GM21528 (cell line): ENCODE data around the gene LRRC75B.

Experiments
- ATAC-seq: cut with Tn5 transposase; IDR thresholded peaks from one replicate; pipeline ENCODE4 v1.9.1; 2021; ENCODE audit warnings: mild to moderate bottlenecking, moderate library complexity; ENCODE audit not compliant: unreplicated experiment, low FRiP score

LRRC75B gene

GRCh38 chr22:24587948-24588347, 4.9 kb downstream of the LRRC75B start:
- no peak for ATAC-seq

GRCh38 chr22:24587251-24587650, 5.6 kb downstream of the LRRC75B start:
- ATAC-seq: no peak

DNA sequence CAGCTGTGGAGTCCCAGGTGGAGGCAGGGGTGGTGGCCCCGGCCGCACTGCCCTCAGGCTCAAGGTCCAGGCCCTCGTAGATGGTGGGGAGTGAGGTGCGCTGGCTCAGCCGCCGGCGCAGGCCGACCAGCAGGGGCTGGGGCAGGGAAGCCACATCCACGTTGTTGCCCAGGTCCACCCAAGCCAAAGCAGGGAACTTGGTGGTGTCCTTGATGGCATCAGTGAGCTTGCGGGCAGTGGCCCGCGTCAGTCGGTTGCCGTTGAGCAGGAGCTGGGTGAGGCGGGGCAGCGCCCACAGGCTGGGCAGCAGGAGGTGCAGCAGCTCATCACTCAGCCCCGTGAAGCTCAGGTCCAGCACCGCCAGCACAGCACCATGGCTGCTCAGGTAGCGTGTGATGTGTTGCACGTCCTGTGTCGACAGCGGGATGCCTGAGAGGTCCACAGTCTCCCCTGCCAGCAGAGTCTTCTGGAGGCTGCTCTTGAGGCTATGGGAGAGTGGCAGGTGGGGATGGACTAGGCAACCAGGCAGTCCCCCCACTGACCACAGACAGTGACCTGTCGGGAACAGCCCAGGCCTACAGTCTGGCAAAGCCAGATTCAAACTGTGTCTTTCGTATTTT, 6.8 kb downstream of the LRRC75B start:
- no peak for ATAC-seq

DNA sequence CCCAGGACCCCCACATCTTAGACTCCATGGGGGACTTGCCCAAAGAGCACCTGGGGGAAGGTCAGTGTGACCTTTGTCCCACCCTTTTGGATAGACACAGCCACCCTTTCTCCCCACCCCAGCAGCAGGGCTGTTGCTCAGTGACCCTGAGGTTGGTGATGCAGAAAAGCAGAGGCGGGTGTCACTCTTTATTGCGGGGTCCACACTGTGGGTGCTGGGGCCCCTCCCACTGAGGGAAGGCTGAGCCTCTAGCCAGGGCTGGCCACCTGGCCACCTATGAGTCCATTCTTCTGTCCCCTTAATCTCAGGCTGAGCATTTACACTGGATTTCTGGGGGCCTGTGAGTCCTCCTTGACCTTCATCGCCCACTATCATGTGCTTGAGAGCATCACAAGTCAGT, 7.4 kb downstream of the LRRC75B start:
- ATAC-seq: no peak

DNA sequence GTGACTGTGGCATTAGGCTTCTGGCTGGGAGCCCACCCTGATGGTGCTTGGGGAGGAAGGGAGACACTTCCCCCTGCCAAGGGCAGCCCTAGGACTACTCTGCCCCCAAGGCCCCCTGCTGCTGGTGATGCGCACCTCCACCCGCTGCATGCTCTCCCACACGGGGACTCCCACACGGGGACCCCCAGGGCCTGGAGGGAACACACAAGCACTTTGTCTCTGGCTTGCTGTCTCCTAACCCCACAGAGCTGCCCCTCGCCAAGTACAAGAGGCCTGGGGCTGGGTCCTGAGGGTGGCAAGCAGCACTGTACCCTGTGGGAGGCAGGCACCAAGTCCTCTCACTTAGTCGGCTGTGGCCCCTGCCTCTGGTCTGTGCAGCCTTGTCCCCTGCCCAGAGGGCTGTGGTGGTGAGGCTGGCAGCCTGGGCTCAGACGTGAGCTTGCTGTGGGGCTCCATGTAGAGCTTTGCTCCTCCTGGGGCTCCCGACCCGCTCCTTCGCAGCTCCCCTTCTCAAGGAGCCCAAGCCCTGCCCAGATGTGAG, 7.9 kb downstream of the LRRC75B start:
- ATAC-seq: no peak

DNA sequence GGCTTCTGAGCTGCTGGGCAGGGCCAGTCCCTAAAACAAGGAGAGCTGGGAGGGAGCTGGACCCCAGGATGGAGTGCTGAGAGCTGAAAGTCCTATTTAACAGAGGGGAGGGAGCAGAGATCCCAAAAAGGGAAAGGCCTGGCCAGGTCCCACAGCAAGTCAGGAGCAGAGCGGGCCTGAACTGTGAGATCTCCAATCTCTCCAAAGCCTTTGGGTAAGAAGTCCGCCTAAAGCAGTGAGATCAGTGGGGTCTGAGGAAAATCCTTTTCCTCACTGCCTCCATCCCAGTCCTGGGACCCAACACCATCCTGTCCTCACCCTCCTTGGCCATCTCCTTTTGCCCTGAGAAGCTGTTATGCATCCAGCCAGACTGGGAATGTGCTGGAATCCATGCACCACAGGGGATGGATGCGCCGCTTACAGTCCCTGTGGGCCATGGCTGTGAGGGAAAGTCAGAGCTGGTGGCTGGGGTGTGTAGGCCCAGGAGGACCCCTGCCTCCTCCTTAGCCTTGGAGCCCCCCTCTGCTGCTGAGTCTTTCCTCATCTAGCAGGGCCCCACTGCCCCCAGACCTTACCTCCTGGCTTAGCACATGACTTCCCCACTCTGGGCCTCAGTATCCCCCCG, 8.6 kb downstream of the LRRC75B start:
- no peak for ATAC-seq

DNA sequence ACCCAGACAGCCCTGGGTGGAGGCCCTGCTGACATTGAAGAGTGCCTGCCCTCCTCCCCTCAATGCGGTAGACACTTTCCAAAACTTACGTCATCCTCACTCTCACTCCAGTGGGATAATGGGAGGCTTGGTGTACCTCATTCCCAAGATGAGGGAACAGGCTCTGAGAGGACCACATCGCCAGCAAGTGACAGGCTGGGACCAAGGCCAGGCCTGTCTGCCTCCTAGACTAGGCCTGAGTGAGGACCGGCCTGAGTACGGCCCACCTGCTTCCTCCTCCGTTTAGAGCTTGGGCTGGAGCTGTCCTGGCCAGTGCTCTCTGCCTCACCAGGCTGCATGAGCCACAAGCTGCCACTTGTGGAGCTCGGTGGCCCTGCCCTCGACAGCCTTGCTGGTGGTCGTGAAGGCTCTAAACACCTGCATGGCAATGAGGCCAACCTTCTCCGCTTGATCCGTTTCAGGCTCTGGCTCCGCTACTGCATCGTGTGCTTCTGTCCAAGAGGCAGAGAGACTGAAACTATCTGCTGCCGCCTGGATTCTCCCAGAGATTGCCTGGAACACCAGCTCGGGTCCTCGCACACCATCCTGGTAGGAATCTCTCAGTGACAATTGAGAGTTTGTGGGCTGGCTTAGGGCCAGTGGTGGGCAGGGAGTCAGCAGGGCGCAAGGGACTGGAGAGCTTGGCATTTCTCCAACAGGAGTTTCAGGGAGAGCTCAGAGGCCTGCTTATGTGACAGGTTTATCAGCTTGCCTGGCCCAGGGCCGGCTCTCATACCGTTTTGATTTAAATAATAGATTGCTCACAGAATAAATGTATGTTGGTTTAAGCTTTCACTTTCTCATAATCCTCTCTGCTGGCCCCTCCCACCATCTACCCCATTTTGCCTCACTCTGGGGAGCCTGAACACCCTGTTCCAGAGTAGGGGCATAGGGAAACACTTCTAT, 9.4 kb downstream of the LRRC75B start:
- no peak for ATAC-seq

DNA sequence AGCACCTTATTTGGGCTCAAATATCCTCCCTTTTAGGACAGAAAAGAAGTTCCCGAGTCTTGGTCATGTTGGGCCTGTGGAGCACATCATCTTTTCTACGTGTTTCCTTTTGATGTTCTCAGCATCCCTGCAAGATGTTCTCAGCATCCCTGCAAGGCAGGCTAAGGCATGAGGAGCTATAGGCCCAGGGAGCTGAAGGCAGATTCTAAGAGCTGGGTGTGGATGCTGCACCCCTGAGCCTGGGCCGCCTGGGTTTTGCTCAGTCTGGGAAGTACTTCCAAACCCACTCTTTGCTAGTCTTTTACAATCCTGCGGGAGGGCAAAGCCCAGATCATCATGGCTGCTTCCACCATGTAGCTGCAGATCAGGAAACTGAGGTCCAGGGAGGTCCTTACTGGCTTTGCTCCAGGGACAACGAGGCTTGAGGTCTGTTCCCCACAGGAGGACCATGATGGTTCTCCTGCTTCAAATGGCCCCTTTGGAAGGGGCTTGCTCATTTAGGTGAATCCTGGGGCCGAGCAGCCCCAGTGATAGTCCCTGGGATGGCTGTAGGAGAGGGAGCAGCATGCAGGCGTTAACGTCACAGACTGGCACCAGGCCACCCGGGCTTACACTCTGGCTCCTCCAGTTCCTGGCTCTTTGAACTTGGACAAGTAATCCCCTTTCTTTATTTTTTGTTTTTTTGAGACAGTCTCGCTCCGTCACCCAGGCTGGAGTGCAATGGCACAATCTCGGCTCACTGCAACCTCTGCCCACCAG, 10.6 kb downstream of the LRRC75B start:
- no peak for ATAC-seq

- no peak for ATAC-seq
Measured at GRCh38 chr22:24580276-24580675, 12.6 kb downstream of the LRRC75B start.

DNA sequence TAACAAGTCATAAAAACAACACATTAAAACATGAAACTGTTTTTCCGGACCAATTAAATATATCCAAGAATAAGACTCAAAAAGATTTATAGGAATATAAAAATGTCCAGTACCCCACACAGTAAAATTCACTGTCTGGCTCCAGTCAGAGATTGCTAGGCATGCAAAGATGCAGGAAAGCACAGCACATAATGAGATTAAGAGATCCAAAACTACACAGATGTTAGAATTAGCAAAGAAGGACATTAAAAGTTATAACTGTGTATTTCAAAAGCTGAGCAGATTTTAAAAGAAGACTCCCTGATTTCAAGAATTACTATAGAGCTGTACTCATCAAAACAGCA, 13.6 kb downstream of the LRRC75B start:
- no peak for ATAC-seq

DNA sequence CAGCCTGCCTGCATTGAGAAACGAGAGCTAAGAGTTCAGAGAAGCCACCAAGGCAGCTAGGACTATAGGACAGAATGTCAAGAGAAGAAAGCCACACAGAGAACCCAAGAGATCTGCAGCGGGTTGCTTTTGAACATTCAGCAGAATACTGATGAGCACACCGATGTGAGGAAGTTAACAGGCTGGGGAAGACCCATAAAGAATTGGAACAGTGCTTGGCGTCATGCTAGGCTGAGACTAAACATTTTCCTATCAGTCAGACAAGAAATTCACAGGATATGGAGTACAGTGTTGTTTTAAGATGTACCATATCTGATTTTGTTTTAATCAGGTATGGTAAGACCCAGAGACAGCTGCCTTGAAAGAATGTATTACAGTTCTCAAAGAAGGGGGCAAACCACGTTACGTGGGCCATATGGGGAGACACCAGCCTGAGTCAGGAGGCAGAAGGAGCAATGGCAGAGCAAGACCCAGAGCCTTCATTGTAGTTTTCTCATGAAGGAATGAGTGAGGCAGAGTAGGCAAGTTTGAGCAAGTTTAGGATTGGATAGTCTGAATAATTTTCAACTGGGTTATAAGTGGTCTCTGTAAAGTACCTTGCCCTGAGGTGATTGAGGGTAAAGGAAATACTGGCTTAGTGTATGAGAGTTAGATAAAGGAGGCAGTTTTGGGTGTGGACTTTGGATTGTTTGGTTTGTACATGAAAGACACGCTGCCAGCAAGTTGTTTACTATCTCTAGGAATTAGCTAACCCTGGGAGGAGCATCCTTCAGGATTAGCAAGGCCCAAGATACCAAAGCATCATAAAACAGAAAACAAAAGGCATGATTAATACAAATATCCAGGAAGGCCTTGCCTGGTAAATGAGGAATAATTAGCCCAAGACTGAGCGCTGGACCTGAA, 14.3 kb downstream of the LRRC75B start:
- ATAC-seq: no peak

DNA sequence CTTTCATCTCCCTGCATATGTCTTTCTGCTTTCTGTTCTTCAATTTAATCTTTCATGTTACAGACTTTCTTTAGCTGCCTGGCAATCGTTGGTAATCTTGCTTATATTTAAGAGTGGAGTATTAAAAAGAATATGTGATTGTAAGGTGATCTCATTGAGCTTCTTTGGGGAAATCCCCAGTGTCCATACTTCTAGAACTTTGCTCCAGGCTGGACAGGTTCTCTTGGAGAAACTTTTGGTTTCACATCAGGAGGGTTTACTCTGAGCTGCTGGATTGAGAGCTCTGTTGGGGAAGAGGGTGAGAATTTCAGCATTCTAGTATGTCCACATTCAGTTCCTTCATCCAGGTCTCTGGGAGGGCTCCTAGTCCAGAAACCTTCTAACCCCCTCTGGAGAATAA, 16.1 kb downstream of the LRRC75B start:
- no peak for ATAC-seq

DNA sequence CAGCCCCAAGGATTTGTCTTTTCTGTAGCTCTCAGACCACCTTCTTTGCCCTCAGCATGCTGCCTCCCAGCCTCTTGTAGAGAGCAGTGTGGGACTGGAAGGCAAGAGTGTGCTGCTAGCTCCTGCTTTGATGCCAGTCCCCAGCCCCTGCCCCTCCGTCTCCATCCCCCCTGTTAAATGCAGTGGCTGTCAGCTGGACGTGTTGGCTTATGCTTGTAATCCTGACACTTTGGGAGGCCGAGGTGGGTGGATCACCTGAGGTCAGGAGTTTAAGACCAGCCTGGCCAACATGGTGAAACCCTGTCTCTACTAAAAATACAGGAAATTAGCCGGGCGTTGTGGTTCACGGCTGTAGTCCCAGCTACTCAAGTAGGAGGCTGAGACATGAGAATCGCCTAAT, 21.6 kb downstream of the LRRC75B start:
- ATAC-seq: no peak

- ATAC-seq: no peak
Measured at GRCh38 chr22:24567668-24568067, 25.2 kb downstream of the LRRC75B start.

DNA sequence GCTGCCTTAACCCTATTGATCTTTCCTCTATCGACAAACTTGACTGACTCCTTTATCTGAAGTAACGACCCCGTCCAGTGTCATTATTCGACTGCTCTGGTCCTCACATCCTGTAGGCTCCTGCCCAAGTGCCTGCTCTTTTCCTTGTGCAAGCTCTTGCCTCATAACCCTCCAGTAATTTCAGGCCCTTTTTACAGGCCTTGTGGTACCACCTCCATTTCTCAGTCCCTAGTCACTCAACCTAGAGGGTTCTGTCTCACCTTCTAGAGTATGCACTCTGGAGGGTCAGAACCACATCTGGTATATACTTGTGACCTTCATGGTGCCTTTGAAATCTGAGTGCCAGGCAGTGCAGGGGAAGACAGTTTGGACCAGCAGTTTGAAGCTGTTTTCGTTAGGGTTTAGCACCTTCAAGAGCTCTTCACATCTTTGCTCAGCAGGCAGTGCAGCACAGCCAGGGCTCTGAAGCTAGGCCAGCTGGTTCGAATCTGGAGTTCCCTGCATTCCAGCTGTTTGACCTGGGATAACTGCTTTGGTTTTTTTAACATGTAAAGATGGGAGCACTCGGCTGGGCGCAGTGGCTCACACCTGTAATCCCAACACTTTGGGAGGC, 25.9 kb downstream of the LRRC75B start:
- ATAC-seq: no peak

DNA sequence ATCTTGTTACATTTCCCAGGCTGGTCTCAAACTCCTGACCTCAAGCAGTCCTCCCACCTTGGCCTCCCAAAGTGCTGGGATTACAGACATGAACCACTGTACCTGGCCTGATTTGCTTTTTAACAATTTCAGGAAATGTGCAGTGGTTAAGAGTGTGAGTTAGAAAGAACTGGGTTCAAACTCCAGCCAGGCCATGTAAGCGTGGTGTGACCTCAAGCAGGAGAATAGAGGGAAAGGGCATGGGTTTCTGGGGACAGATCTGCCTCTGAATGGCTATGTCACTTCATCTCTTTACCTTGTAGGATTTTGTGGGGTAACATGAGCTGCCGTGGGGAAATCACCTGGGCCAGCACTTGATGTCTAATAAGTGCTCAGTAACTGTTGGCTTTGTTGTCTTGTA, 27.8 kb downstream of the LRRC75B start:
- no peak for ATAC-seq

DNA sequence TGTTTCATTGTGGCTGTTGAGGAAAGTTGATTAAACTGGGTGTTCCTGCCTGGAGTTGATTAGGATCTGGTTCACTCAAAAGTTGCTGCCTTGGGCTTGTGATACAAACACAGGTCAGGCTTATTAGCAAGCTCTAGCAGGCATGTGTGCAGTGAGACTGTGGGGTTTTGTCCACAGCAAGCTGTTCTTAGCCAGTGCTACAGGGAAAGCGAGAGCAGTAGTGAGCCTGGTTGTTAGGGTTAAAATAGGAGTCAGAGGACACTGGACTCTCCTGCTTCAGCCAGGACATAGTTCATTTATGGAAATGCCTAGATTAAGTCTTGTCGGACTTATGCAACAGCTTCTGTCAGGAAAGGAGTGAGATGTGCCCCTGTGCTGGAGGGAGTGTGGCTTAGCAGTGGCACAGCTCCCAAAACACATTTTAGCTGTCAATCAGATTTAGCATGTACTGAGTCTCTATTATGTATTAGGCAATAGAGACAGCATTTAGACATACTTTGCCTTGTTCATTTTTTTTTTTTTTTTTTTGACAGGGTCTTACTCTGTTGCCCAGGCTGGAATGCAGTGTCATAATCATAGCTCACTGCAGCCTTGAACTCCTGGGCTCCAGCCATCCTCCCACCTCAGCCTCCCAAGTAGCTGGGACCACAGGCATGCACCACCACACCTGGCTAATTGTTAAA, 28.4 kb downstream of the LRRC75B start:
- ATAC-seq: no peak

DNA sequence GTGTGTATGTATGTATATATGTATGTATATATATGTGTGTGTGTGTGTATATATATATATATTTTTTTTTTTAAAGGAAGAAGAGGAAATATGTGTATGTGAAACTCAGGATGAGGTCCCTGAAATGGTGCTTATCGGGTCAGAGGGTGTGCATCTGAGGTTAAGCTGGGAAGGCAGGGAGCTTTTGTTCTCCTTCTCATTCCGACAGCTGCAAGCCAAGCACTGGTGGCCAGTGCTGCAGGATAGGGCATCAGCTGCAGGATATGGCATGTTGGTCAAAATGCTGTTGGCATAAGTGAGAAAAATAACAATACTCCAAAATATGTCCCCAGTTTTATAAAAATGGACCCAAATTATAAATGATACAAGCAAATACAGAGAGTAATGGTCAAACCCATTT, 29.6 kb downstream of the LRRC75B start:
- no peak for ATAC-seq

DNA sequence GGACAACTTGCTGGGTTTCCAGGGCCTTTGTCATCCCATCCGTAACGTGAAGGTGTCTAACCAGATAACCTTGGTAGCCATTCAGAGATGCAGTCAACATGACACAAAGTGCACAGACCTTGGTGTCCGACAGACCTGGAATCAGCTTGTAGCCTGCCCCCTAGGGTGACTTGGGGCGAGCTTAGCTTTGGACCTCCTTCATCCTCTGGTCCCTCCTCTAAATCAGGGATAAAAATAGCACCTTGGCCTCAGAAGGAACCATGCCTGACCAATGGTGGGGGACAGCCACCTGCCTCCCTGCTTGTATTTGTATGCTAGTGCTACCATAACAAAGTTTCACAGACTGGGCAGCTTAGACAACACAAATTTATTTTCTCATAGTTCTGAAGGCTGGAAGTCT, 33.4 kb downstream of the LRRC75B start:
- no peak for ATAC-seq
